Hematopoietic multipotent progenitor cell treated with erythropoietin and hydrocortisone succinate and interleukin-3 and kit ligand, for 17 days (in vitro differentiated cells): Measurements from ENCODE around the gene CES3.
"Not testable (repeated sequence)": the region's sequence is repeated elsewhere in the genome, so short reads cannot be mapped to it uniquely, and the experiment has no call there.

Source experiments
- DNase-seq: peaks from one replicate; pipeline ENCODE4 v3.0.0-alpha.2; 2015; ENCODE audit warnings: low spot score

The CES3 gene

DNA sequence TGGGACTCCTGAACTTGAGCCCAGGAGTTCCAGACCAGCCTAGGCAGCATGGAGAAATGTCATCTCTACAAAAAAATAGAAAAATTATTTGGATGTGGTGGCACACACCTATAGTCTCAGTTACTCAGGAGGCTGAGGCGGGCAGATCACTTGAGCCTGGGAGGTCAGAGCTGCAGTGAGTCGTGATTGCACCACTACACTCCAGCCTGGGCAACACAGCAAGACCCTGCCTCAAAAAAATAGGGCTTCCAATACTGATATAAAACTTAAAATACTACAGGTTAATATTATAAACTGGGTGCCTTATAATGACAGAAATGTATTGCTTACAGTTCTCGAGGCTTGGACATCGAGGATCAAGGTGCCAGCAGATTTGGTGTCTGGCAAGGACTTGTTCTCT lies 15.1 kb upstream of the CES3 start:
- DNase-seq = no peak

DNA sequence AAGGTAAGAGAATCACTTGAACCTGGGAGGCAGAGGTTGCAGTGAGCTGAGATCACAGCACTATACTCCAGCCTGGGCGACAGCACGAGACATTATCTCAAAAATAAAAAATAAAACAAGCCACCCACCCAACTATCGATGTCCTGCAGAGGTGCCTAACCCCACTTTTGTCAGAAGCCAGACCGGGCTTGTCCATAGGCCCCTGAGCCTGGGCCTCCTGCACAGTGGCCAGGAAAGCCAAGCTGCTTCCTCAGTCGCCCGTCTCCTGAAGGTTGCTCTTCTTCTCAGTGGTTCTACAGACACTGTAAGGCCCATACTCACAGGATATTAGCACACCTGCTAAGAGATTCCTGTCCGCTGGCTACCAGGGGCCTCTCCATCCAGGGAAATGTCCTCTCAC lies 14.5 kb upstream of the CES3 start:
- DNase-seq = no peak

DNA sequence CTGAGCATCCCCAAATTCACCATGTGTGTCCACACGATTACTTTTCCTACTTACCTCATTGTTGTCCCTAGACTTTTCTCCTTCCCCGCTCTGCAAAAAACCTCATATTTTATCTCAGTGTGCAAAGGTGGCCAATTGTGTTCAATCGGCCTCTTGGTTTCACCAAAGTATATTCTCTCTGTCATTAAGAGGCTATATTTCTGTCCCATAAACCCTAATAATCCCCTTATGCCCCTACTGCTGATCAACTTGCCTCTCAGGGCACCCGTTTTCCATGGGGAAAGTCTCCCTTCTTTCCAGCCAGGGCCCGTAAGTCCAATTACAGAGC lies 14.1 kb upstream of the CES3 start:
- DNase-seq = no peak

DNA sequence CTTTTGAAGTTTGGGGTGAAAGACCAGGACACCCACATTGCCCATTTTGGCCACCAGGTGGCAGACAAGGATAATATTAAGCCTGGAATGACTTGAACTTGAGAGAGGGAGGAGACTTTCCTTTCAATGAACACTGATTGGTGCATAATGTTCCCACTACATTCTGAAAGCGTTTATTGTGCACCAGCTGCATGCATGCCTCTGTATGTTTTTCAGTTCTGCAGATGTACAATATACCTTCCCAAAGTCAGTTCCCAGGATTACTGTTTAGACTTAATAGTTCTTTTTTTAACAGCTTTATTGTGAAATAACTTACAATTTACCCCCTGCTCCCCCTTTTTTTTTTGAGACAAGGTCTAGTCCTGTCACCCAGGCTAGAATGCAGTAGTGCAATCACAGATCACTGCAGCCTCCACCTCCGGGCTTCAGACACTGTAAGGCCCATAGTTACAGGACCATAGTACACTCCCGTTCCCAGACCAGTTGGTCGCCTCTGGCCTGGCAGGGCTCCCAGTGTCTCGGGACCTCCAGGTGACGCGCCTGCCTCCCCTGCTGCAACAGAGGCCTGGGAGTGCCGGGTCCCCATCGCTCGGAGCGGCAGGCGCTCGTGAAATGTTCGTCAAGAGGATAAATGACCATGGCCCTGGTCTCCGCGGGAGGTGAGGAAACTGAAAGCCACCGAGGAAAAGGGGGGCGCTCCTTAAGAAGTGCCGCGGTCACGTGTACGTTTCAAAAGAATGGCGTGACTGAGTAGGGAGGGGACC lies 13.6 kb upstream of the CES3 start:
- peak; percentile 88 for DNase-seq

DNA sequence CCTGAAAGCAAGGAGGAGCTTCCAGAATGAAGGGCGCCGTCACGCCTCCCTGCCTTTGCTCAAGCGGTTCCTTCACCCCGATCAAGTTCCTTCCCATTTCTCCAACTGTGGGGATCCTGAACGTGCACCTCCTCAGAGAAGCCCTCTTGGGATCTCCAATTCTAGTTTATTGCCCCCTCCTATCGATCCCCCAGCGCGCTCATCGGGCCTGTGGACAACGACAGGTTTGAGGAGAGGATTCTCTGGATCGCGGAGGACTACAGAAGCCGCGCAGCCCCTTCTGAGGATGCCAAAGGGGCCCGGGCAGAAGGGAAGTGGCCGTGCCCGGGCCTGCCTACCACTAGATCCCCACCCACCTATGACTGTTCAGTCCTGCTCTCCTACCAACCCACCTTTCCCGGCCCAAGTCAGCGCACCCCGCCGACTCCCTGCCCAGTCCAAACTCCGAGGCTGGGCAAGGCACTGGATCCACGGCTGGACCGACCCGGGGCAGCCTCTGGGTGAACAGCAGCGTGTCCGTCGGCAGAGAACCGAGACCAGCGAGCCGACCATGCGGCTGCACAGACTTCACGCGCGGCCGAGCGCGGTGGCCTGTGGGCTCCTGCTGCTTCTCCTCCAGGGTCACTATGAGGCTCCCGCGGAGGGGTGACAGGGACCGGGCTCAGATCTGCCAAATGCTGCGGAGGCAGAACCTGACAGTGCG lies 12.8 kb upstream of the CES3 start:
- DNase-seq = no peak

DNA sequence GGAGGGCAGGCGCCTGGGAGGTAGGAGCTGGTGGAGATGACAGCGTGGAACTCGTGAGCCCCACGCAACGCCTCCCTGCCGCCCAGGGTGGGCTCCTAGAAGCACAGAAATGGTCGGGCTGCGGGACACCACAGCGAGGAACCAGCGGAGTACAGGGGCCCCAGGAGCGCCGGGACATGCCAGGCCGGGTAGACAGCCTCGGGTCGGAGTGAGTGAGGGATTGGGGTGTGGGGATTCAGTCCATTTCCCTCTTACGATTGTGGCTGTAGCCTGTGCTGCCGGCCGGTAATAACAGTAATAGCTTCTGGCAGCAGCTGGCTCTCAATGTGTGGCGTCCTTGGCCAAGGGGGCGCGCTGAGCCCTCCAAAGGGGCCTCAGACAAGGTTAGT lies 12.2 kb upstream of the CES3 start:
- no peak for DNase-seq

DNA sequence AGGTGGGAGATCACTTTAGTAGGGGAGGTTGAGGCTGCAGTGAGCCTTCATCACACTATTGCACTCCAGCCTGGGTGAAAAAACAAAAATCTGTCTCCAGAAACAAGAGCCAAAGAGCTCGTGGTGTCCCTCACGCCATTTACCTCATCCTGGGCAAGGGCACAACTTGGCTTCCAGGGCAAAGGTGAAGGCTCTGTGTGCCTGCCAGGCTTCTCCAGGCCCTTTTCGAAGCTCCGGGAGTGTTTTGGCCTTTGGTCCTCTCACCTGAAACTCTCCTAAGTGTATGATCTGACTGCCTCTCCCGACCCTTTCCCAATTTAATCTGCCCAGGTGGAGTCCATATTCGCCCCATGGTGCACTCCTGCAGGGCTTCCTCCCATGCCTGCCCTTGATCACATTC lies 11.6 kb upstream of the CES3 start:
- no peak for DNase-seq

DNA sequence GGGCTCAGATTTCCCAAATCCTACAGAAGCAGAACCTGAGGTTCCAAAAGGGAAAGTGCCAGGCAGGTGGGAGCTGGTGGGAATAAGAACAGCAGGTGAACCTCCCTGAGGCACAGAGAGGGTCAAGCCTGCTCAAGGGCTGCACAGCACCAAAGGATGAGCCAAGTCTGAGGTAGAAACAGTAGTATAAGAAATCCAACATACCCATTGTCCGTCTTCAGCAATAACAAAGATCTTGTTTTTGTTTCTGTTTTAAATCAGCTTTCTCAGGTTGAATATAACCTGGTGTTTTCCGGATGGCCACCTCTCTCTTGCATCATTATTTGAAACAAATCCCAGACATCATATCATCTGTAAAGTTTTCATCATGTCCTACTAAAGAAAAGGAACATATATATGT lies 10.6 kb upstream of the CES3 start:
- DNase-seq = no peak

DNA sequence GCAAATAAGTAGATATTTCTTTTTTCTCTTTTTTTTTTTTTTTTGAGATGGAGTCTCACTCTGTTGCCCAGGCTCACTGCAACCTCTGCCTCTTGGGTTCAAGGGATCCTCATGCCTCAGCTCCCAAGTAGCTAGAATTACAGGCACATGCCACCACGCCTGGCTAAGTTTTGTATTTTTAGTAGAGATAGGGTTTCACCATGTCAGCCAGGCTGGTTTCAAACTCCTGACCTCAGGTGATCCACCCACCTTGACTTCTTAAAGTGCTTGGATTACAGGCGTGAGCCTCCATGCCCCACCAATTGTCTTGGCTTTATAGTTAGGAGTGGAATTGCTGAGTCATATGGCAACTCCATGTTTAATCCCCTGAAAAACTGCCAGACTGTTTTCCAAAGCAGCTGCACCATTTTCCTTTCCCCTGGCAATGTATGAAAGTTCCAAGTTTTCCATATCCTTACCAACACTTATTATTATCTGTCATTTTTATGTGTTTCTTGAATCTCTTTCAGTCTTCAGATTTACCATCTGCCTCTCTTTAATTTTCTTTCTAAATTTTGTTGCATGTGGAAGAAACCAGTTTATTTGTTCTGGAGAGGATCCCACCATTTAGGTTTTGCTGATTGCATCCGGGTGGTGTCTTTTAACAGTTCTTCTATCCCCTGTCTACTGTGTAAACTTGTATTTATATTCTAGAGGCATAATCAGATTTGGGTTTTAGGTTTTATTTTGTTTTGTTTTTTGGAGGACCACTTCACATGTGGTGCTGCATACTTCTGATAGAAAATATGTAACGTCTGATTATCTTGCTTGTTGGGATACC lies 9.9 kb upstream of the CES3 start:
- no peak for DNase-seq

DNA sequence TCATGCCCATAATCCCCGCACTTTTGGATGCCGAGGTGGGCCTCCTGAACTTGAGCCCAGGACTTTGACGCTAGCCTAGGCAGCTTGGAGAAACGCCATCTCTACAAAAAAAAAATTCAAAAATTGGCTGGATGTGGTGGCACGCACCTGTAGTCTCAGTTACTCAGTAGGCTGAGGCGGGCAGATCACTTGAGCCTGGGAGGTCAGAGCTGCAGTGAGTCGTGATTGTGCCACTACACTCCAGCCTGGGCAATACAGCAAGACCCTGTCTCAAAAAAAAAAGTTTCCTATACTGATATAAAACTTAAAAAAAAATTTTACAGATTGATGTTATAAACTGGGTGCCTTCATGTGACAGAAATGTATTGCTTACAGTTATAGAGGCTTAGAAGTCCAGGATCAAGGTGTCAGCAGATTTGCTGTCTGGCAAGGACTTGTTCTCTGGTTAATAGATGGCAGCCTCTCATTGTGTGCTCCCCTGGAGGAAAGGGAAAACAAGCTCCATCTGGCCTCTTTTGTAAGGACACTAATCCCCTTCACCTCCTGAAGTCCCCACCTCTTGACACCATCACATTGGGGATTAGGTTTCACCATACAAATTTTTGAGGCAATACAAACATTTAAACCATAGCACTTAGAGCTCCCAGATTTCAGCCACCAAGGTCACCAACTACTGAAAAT lies 8.5 kb upstream of the CES3 start:
- DNase-seq = no peak

DNA sequence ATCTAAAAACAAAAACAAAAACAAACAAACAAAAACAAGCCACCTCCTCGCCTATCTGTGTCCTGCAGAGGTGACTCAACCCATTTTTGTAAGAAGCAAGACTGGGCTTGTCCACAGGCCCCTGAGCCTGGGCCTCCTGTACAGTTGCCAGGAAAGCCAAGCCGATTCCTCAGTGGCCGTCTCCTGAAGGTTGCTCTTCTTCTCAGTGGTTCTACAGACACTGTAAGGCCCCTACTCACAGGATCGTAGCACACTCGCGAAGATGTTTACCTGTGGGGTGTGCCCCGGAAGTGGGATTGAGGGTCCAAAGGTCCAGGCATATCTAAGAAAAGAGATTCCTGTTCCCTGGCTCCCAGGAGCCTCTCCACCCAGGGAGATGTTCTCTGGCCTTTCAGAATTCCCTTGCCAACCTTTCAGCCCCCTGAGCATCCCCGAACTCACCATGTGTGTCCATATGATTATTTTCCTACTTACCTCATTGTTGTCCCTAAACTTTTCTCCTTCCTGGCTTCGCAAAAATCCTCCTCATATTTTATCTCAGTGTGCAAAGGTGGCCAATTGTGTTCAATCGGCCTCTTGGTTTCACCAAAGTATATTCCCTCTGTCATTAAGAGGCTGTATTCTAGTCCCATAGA lies 7.5 kb upstream of the CES3 start:
- DNase-seq = no peak

DNA sequence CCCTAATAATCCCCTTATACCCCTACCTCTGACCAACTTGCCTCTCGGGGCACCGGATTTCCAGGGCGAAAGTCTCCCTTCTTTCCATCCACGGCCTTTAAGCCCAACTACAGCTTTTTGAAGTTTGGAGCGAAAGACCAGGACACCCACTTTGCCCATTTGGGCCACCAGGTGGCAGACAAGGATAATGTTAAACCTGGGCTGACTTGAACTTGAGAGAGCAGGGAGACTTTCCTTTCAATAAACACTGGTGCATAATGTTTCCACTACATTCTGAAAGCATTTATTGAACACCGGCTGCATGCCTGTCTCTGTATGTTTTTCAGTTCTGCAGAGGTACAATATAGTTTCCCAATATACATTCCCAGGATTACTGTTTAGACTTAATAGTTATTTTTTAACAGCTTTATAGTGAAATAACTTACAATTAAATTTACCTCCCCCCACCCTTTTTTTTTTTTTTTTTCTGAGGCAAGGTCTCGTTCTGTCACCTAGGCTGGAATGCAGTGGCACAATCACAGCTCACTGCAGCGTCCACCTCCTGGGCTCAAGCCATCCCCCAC lies 6.9 kb upstream of the CES3 start:
- DNase-seq = peak; percentile 72

DNA sequence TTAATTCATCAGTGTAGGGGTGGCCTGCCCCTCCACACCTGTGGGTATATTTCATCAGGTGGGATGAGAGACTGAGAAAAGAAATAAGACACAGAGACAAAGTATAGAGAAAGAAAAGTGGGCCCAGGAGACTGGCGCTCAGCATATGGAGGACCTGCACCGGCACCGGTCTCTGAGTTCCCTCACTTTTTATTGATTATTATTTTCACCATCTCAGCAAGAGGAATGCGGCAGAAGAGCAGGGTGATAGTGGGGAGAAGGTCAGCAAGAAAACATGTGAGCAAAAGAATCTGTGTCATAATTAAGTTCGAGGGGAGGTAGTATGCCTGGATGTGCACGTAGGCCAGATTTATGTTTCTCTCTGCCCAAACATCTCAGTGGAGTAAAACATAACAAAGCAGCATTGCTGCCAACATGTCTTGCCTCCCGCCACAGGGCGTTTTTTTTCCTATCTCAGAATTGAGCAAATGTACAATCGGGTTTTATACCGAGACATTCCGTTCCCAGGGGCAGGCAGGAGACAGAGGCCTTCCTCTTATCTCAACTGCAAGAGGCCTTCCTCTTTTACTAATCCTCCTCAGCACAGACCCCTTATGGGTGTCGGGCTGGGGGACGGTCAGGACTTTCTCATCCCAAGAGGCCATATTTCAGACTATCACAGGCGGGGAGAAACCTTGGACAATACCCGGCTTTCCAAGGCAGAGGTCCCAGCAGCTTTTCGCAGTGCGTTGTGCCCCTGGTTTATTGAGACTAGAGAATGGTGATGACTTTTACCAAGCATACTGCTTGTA lies 5.5 kb upstream of the CES3 start:
- not testable (repeated sequence) for DNase-seq

DNA sequence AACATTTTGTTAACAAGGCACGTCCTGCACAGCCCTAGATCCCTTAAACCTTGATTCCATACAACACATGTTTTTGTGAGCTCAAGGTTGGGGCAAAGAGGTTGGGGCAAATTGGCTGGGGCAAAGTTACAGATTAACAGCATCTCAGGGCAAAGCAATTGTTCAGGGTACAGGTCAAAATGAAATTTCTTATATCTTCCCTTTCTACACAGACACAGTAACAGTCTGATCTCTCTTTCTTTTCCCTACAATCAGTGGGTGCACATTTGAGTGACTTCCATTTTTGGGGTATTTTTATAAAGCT lies 5.0 kb upstream of the CES3 start:
- not testable (repeated sequence) for DNase-seq

DNA sequence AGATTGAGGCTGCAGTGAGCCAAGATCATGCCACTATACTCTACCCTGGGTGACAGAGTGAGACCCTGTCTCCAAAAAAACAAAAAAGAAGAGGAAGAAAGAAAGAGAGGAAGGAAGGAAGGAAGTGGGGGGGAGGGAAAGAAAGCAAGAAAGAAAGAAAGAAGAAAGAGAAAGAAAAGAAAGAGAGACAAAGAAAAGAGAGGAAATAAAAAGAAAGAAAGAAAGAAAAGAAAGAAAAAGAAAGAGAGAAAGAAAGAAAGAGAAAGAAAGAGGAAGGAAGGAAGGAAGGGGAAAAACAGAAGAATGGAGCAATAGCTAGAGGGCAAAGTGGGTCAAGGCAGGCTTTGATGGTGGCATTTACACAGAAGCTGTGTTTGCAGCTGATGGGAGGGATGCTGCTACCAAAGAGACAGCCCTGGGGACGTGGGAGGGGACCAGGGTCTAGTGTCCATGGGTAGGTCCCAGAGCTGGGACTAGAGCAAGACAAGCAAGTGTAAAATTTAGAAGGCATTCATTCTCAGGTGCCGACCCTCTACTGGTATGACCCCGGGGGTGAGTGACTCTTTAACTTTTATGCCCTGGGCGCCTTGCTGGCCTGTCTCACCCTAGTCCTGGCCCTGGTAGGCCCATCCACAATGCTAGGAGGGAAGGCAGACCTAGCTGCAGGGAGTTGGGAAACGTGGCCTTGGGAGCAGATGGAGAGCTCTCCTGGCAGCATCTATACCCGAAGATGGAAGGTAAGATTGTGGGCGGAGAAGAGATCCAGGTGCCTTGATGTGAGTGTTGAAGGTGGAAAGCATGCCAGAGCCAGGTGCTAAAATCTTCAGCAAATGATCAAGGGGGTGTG lies 2.0 kb upstream of the CES3 start:
- DNase-seq = no peak

DNA sequence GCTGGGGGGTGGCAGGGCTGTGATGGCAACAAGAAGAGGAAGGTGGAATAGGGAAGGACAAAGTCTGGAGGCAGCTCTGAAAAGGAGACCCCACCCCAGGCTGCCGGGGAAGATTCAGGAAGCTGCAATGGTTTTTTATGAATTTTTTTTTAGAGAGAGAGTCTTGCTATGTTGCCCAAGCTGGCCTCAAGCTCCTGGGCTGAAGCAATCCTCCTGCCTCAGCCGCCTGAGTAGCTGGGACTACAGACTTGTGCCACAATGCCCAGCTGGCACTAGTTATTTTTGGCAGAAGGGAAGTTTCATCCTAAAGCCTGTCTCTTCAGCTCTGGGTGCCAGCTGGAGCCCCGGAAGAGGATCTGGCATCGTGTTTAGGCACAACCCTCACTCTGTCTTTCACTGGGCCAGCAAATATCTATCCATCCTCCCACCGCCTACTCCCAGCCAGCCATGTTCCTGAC lies 1.3 kb upstream of the CES3 start:
- DNase-seq = no peak

DNA sequence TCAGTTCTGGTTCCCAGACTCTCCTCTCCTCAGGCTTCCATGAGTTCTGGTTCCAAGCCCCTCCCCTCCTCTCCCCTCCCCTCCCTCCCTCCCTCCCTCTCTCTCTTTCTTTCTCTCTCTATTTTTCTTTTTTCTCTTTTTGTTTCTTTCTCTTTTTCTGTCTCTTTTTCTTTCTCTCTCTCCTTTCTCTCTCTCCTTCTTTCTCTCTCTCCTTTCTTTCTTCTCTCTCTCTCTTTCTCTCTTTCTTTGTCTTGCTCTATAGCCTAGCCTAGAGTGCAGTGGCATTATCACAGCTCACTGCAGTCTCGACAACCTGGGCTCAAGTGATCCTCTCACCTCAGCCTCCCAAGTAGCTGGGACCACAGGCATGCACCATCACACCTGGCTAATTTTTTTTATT lies 796 bp upstream of the CES3 start:
- no peak for DNase-seq

DNA sequence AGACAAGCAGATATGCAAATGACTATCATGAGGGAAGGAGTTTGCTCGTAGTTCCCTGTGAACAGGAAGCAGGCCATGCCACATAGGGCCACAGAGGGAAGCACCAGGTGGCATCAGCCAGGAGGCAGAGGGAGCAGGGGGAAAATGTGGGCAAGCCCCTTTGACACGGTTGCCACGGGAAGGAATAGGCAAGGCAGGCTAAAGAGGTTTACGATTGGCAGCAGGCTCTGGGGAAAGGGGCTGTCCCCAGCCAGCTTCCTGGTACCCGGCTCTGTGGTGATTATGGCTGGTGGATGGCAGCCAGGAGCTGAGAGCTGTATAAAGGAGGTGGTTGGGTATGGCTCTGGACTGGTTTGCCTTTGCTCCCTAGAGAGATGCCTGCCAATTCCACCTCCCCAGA lies 848 bp downstream of the CES3 start:
- no peak for DNase-seq

DNA sequence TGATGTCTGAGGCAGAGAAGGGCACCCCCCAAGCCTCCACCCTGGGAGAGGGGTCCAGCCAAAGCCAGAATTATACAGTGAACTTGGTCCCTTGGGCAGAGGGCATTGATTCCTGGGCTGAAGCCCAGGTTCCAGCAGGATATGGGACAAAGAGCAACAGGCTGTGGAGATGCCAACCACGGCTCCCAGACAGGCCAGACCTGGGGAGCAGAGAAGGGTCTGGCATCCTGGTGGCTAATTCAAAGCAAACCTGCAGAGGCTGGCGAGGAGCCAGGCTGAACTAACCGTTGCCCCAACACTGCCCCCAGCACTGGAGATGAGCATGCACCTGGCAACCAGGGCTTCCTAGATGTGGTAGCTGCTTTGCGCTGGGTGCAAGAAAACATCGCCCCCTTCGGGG lies 3.0 kb downstream of the CES3 start:
- DNase-seq = no peak

DNA sequence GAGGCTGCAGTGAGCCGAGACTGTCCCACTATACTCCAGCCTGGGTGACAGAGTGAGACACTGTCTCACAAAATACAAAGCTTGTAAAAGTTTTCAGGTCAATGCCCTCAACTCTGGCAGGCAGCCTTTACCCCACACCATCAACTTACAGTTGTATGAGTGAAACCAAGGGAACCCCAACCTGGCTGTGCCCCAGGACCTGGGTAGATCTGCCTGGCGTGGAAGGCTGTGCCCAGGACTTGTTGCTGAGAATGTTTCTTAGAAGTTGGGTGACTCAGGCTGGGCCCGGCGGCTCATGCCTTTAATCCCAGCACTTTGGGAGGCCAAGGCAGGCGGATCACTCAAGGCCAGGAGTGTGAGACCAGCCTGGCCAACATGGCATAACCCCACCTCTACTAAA lies 7.8 kb downstream of the CES3 start:
- no peak for DNase-seq
